Activated CD4-positive, alpha-beta T cell treated with anti-CD3 and anti-CD28 coated beads for 36 hours (primary cell): ENCODE data around the gene ADGRG2. TPM values are rescaled to one million over a fixed set of nuclear protein-coding genes. Genes with fewer than 3 reads are reported as not detected.
"Not testable (repeated sequence)": the region's sequence is repeated elsewhere in the genome, so short reads cannot be mapped to it uniquely, and the experiment has no call there.

Experiments used
- ATAC-seq: fragments of 200-7000 bp; cut with Tn5 transposase; one replicate; pipeline ENCODE4 v1.10.0; 2021; ENCODE audit warnings: mild to moderate bottlenecking, moderate library complexity
- CTCF ChIA-PET: fragments of 350-600 bp; sonication (Branson Sonifier 250); formaldehyde crosslinking; loops from one replicate; lab custom pipeline; 2021; ENCODE audit warnings: antibody characterized with exemption; lab: Charles Lee
- POLR2A ChIA-PET: fragments of 350-600 bp; sonication (Branson Sonifier 250); formaldehyde crosslinking; loops from one replicate; lab custom pipeline; 2021; ENCODE audit warnings: antibody characterized with exemption, inconsistent platforms; lab: Charles Lee
- DNase-seq: peaks from one replicate; pipeline ENCODE4 v3.0.0-alpha.2; 2020
- H3K27ac Mint-ChIP-seq: one replicate; pipeline ENCODE4 v1.8.0; 2021; ENCODE audit warnings: mixed read lengths
- H3K27me3 Mint-ChIP-seq: one replicate; pipeline ENCODE4 v1.8.0; 2021; ENCODE audit warnings: mixed read lengths
- H3K36me3 Mint-ChIP-seq: one replicate; pipeline ENCODE4 v1.8.0; 2021; ENCODE audit warnings: low read depth, mixed read lengths
- H3K4me1 Mint-ChIP-seq: one replicate; pipeline ENCODE4 v1.8.0; 2021; ENCODE audit warnings: mixed read lengths
- H3K4me3 Mint-ChIP-seq: one replicate; pipeline ENCODE4 v1.8.0; 2021; ENCODE audit warnings: mild to moderate bottlenecking, moderate library complexity, mixed read lengths
- H3K9me3 Mint-ChIP-seq: one replicate; pipeline ENCODE4 v1.8.0; 2021; ENCODE audit warnings: low read depth, mixed read lengths
- intact Hi-C, 2 experiments: fragments of 100-400 bp; cut with DNase I in 1 of 2; cut with micrococcal nuclease in 1 of 2; formaldehyde crosslinking; loops; one replicate each; pipeline versions ENCODE4 v1.14.2 to v1.15.1; 2022 to 2024; cut with DNase I, micrococcal nuclease
- total RNA-seq, 2 experiments: library from RNA; stranded (reverse); gene quantifications; one replicate each; pipeline ENCODE4 v1.2.3, GENCODE V29; 2021

Gene ADGRG2
- total RNA-seq, 2 experiments from 2014 or later, result not detected

DNA sequence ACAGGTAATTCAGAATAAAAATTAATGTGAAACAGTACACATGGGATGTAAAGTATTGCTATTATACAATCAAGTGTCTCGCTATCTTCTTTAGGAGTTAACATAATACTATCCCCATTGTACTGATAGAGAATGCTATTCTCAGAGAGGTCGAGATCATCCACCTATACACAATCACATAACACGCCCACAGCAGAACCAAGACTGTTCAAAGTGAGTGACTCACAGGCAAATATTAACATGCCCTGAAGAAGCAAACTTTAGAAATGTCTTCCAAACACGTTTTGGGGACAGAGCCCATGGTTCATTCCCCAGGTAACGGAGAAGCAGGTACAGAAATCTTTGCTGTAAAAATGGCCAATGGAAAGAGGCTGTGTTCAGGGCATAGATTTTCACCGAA is 88.2 kb downstream of the ADGRG2 start:
- ChIA-PET CTCF (no interaction called here), POLR2A (no interaction called here)
- Mint-ChIP-seq H3K27ac (no peak overlapping the region), H3K4me1 (no peaks in the 10 kb centered on the region), H3K4me3 (no peak overlapping the region), H3K36me3 (no peaks in the 10 kb centered on the region), H3K9me3 (no peaks in the 10 kb centered on the region), H3K27me3 (no peaks in the 10 kb centered on the region)
- intact Hi-C loops, result no loop called here
- DNase-seq, result no peak
- no peak for ATAC-seq

DNA sequence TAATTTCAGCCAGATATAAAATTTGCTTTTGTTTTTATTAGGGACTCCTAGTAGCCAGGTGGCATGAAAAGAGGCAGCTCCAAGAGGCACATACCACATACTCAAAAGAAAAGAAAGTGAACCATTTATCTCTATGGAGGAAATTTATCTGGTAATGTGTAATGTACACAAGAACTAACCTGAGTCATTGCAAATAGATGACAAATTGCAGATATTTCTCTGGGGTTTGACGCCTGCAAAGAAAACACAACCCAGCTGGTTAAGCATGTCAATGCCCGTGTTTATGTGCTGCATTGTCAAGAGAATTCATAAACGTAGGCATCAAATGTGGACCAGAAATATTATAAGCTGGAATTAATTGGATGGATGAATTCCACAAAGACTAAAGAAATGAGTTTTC is 91.5 kb downstream of the ADGRG2 start:
- no peaks in the 10 kb centered on the region for H3K27me3 Mint-ChIP-seq
- H3K27ac Mint-ChIP-seq, result no peak overlapping the region
- intact Hi-C loops, result no loop called here
- no peaks in the 10 kb centered on the region for H3K4me1 Mint-ChIP-seq
- DNase-seq, result no peak
- H3K36me3 Mint-ChIP-seq, result no peaks in the 10 kb centered on the region
- ChIA-PET CTCF (interaction anchor here (0.8 kb wide), 1 partner anchor 107 kb away, joined by 3 read pairs; no protein-coding TSS in a partner anchor), POLR2A (no interaction called here)
- H3K4me3 Mint-ChIP-seq, result no peak overlapping the region
- ATAC-seq, result no peak
- no peaks in the 10 kb centered on the region for H3K9me3 Mint-ChIP-seq

DNA sequence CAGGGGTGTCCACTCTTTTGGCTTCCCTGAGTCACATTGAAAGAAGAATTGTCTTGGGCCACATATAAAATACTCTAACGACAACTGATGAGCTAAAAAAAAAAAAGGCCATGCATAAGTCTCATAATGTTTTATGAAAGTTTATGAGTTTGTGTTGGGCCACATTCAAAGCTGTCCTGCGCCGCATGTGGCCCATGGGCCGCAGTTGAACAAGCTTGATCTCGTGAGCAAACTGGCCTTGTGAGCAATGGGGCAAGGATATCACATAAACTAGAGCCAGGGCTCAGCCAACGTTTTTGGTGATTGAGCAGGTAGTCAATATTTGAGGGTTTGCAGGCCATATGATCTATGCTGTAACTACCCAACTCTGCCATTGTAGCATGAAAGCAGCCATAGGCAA is 93.7 kb downstream of the ADGRG2 start:
- ATAC-seq (no peak), DNase-seq (no peak)
- no peaks in the 10 kb centered on the region for H3K27me3 Mint-ChIP-seq
- H3K36me3 Mint-ChIP-seq, result no peaks in the 10 kb centered on the region
- no peak overlapping the region for H3K27ac Mint-ChIP-seq
- ChIA-PET CTCF (no interaction called here), POLR2A (no interaction called here)
- intact Hi-C loops, result no loop called here
- H3K4me3 Mint-ChIP-seq, result no peak overlapping the region
- H3K4me1 Mint-ChIP-seq, result no peaks in the 10 kb centered on the region
- no peaks in the 10 kb centered on the region for H3K9me3 Mint-ChIP-seq

DNA sequence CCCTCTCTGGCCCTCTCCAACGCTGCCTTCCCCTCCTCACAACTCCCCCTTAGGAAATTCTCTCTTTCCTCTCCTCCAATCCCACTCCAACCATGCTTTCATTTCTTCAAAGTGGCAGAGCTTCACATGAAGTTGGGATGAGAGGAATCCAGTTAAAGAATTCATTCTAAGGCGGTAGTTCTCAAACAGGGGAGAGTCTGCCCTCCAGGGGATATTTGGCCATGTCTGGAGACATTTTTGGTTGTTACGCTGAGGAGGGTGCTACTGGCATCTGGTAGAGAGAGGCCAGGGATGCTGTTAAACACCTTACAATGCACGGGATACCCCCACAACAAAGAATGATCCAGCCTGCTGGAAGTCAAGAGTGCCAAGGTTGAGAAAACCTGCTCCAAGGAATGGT is 97.9 kb downstream of the ADGRG2 start:
- POLR2A ChIA-PET, result no interaction called here

DNA sequence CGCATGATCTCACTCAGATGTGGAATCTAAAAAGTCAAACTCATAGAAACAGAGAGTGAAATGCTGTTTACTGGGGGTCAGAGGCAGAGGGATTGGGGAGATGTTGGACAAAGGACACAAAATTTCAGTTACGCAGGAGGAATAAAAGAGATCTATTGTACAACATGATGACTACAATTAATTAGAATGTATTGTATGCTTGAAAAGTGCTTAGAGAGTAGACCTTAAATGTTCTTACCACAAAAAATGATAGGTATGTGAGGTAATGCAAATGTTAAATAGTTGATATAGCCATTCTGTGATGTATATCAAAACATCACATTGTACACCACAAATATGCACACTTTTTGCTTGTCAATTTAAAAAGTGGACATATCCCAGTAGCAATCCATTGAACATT is 102.3 kb downstream of the ADGRG2 start:
- no peak for DNase-seq
- H3K36me3 Mint-ChIP-seq, result no peaks in the 10 kb centered on the region
- H3K27ac Mint-ChIP-seq, result no peak overlapping the region
- ChIA-PET POLR2A (no interaction called here), CTCF (interaction anchor here (0.7 kb wide), 1 partner anchor 1005 kb away, joined by 3 read pairs; no protein-coding TSS in a partner anchor)
- H3K4me1 Mint-ChIP-seq, result no peaks in the 10 kb centered on the region
- no peaks in the 10 kb centered on the region for H3K27me3 Mint-ChIP-seq
- H3K9me3 Mint-ChIP-seq, result no peaks in the 10 kb centered on the region
- intact Hi-C loops, result no loop called here
- H3K4me3 Mint-ChIP-seq, result no peak overlapping the region
- no peak for ATAC-seq

More for the DNA sequence above, 97.9 kb downstream of the ADGRG2 start:
- CTCF ChIA-PET, result interaction anchor here (0.8 kb wide), 1 partner anchor 18 kb away, joined by 3 read pairs; no protein-coding TSS in a partner anchor
- Mint-ChIP-seq H3K9me3 (no peaks in the 10 kb centered on the region), H3K4me1 (no peaks in the 10 kb centered on the region), H3K4me3 (no peak overlapping the region), H3K27ac (no peak overlapping the region), H3K36me3 (no peaks in the 10 kb centered on the region), H3K27me3 (no peaks in the 10 kb centered on the region)
- intact Hi-C loops, result no loop called here
- ATAC-seq (no peak), DNase-seq (no peak)

DNA sequence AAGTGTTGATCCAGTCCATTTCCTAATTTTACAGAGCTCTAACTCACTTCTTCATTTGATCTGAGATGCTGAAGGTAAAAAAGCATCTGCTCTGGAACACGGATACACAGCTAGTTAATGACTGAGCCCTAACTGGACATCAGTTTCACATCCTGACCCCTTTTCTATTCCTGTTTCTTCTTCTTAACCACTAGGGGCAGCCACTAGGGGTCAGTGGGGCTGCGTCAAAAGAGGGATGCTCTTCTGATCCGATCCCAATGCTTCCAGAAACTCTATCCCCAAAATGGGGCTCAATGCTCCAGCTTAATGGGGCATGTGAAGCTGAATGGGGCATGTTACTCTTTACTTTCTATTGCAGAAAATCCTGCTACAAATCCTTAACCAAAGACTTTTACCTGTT is 105.0 kb downstream of the ADGRG2 start:
- Mint-ChIP-seq H3K36me3 (no peaks in the 10 kb centered on the region), H3K9me3 (no peaks in the 10 kb centered on the region), H3K27ac (no peak overlapping the region), H3K4me1 (no peaks in the 10 kb centered on the region), H3K4me3 (no peak overlapping the region), H3K27me3 (no peaks in the 10 kb centered on the region)
- no peak for DNase-seq
- ChIA-PET CTCF (interaction anchor here (0.8 kb wide), 1 partner anchor 13 kb away, joined by 3 read pairs; no protein-coding TSS in a partner anchor), POLR2A (no interaction called here)
- intact Hi-C loops, result no loop called here
- ATAC-seq, result no peak

DNA sequence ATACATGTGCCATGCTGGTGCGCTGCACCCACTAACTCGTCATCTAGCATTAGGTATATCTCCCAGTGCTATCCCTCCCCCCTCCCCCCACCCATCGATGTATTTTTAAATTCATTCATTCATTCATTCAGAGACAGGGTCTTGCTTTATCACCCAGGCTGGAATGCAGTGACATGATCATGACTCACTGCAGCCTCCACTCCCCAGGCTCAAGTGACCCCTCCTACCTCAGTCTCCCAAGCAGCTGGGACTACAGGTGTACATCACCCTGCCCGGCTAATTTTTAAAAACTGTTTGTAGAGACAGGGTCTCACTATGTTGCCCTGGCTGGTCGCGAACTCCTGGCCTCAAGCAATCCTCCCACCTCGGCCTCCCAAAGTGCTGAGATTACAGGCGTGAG is 105.7 kb downstream of the ADGRG2 start:
- H3K4me3 Mint-ChIP-seq, intact Hi-C loops, H3K27me3 Mint-ChIP-seq, H3K9me3 Mint-ChIP-seq, ATAC-seq, DNase-seq, H3K4me1 Mint-ChIP-seq, H3K27ac Mint-ChIP-seq, POLR2A ChIA-PET, H3K36me3 Mint-ChIP-seq: not testable (repeated sequence)
- CTCF ChIA-PET, result interaction anchor here (0.5 kb wide), 1 partner anchor 437 kb away, joined by 3 read pairs; no protein-coding TSS in a partner anchor

DNA sequence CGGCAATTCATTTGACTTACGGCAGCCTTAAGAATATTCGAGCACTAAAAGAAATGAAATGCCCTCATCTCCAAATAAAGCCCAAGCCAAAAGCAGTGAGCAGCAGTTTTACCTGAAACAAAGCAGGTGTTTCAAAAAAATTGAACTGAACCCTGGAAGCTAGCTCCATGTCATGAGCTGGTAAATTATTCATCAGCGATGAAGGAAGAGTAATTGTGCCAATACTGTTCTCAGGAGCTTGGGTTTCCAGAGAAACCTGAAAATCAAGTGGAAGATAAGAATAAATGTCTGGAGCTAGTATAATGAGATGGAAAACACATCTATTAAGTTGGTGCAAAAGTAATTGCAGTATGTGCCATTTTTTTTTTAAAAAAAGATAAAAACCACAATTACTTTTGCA is 114.4 kb downstream of the ADGRG2 start:
- intact Hi-C loops, result no loop called here
- no peaks in the 10 kb centered on the region for H3K9me3 Mint-ChIP-seq
- no peak overlapping the region for H3K27ac Mint-ChIP-seq
- no peak for DNase-seq
- no peak overlapping the region for H3K4me3 Mint-ChIP-seq
- ChIA-PET CTCF (no interaction called here), POLR2A (no interaction called here)
- H3K36me3 Mint-ChIP-seq, result no peaks in the 10 kb centered on the region
- no peaks in the 10 kb centered on the region for H3K4me1 Mint-ChIP-seq
- no peaks in the 10 kb centered on the region for H3K27me3 Mint-ChIP-seq
- ATAC-seq, result no peak

DNA sequence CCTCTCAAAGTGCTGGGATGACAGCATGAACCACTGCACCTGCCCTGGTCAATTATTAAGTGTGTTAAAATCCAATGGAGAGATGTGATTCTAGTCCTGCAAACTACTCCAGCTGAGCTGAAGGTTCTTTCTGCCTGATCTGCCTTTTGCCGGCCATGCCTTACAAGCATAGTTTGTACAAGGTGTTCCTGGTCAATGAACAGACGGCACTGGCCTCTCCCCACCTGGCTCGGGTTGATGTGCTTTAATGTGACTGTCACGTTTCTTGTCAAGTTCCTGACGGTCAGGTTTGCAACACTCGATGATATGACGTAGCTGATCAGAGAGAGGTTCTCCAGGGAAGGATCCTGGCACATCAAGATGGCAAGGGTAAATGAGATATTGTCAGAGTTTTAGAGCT is 115.3 kb downstream of the ADGRG2 start:
- Mint-ChIP-seq H3K27me3 (no peaks in the 10 kb centered on the region), H3K4me1 (no peaks in the 10 kb centered on the region), H3K27ac (no peak overlapping the region), H3K4me3 (no peak overlapping the region), H3K9me3 (no peaks in the 10 kb centered on the region), H3K36me3 (no peaks in the 10 kb centered on the region)
- ChIA-PET POLR2A (interaction anchor here (0.6 kb wide), 1 partner anchor 9 kb away, joined by 3 read pairs; no protein-coding TSS in a partner anchor), CTCF (interaction anchor here (1.0 to 1.2 kb wide), 2 partner anchors 17 to 25 kb away, joined by 3 read pairs; no protein-coding TSS in a partner anchor)
- ATAC-seq (no peak), DNase-seq (no peak)
- intact Hi-C loops, result no loop called here

DNA sequence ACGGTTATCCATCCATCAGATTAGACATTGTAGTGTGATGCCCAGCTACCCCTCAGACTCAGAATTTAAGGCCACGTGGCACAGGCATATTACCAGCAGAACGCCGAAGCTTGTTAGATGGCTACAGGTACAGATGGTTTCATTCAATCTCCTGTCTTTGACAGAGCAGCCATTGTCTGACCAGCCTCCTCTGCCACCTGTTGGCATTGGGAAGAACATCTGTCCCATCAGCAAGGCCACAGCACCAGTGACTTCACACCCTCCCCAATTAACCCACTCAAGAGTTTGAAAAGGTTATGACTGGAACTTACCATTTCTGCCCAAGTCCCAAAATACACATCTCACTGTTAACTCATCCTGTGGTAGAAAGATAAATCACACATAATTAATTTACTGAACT is 116.4 kb downstream of the ADGRG2 start:
- Mint-ChIP-seq H3K4me1 (no peaks in the 10 kb centered on the region), H3K36me3 (no peaks in the 10 kb centered on the region), H3K27me3 (no peaks in the 10 kb centered on the region), H3K9me3 (no peaks in the 10 kb centered on the region), H3K27ac (no peak overlapping the region), H3K4me3 (no peak overlapping the region)
- ATAC-seq (peak; percentile 36), DNase-seq (peak; percentile 6)
- ChIA-PET CTCF (interaction anchor here (1.0 to 1.2 kb wide), 2 partner anchors 18 to 26 kb away, joined by 3 read pairs; no protein-coding TSS in a partner anchor), POLR2A (no interaction called here)
- intact Hi-C loops, result no loop called here

DNA sequence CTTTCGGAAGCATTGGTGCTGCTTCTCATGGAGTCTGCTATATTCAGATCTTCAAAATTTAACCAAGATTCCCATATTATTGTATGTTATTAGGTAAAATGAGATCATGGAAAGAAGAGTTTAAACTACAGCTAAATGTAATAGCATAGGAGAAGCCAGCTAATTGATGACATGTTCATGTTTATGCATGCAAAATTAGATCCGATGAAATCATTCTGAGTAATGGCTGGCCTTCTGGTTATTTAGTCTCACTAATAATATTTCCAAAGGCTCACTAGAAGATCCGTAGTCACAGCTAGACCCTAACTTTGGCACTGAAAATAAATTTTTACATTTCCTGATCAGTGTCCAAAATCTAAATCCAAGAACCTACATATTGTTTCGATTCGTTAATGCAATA is 118.5 kb downstream of the ADGRG2 start:
- ATAC-seq, result no peak
- no peak for DNase-seq
- H3K36me3 Mint-ChIP-seq, result no peaks in the 10 kb centered on the region
- intact Hi-C loops, result no loop called here
- no peak overlapping the region for H3K27ac Mint-ChIP-seq
- H3K4me1 Mint-ChIP-seq, result no peaks in the 10 kb centered on the region
- no peaks in the 10 kb centered on the region for H3K27me3 Mint-ChIP-seq
- CTCF ChIA-PET, result interaction anchor here (2.0 kb wide), 1 partner anchor 9 kb away, joined by 4 read pairs; no protein-coding TSS in a partner anchor
- no peaks in the 10 kb centered on the region for H3K9me3 Mint-ChIP-seq
- POLR2A ChIA-PET, result no interaction called here
- no peak overlapping the region for H3K4me3 Mint-ChIP-seq

DNA sequence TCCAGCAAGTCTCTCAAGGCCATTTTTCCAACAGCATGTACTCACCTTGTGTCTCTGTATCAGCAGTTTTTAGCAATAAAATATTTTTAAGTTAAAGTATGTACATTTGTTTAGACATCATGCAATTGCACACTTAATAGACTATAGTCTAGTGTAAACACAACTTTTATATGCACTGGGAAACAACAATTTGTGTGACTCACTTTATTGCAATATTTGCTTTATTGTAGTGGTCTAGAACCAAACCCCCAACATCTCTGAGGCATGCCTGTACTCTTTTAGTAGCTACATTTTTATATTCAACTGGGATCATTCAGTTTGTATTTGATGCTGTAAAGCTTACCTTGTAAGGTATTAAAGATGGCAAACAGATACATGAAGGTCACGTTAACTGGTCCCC is 123.6 kb downstream of the ADGRG2 start:
- intact Hi-C loops, result no loop called here
- ATAC-seq (no peak), DNase-seq (no peak)
- Mint-ChIP-seq H3K4me3 (no peak overlapping the region), H3K27ac (no peak overlapping the region), H3K27me3 (no peaks in the 10 kb centered on the region), H3K4me1 (no peaks in the 10 kb centered on the region), H3K9me3 (no peaks in the 10 kb centered on the region), H3K36me3 (no peaks in the 10 kb centered on the region)
- POLR2A ChIA-PET, result interaction anchor here (0.6 kb wide), 1 partner anchor 752 kb away, joined by 5 read pairs; no protein-coding TSS in a partner anchor
- CTCF ChIA-PET, result no interaction called here
